ENCODE measurements around the gene MAP2K3.

GRCh38 chr17:21362331-21362931 is 77.9 kb downstream of the MAP2K3 start:
- no peak for TF ChIP-seq CTCF (IDR thresholded peaks at IDR 0.05)
- no peak for TF ChIP-seq POLR2A (IDR thresholded peaks at IDR 0.05)
